Coronary artery (tissue), 2 donors: Measurements from ENCODE around the gene SLC25A15.

Experiments
- DNase-seq: peaks from one replicate; pipeline ENCODE4 v3.0.0-alpha.2; 2017; ENCODE audit warnings: low spot score
- H3K27ac ChIP-seq, 2 donors: fragments of 200-600 bp; sonication (generic); one replicate each; pipeline ENCODE4 v1.5.1; 2016 to 2019
- H3K4me3 ChIP-seq: fragments of 200-600 bp; sonication (generic); 2 replicates; pipeline ENCODE4 v1.5.1; 2016; ENCODE audit warnings: mild to moderate bottlenecking, moderate library complexity
- TF ChIP-seq, protein P1 (sequence below): fragments of 200-600 bp; sonication (generic); IDR thresholded peaks from one replicate; pipeline ENCODE4 v1.5.1; 2019; ENCODE audit warnings: antibody characterized with exemption

SLC25A15 gene

DNA sequence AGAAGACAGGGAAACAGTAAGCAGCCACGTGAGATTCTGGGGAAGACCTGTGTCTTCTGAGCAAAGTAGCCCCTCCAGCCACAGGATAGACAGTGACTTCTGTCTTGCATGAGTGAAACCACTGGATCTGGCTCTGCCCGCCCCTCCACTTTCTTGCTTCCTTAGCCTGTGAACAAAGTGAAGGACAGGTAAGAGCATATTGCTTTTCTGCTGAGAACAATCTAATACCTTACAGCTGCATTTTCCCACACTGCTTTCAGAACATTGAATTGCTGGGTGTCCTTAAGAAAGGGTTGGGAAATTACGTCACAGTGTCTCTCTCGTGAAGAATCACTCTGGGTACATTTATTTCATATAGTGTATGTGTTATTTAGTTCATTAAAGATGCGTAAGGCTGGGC, 11.1 kb downstream of the SLC25A15 start:
- TF ChIP-seq, protein P1, sequence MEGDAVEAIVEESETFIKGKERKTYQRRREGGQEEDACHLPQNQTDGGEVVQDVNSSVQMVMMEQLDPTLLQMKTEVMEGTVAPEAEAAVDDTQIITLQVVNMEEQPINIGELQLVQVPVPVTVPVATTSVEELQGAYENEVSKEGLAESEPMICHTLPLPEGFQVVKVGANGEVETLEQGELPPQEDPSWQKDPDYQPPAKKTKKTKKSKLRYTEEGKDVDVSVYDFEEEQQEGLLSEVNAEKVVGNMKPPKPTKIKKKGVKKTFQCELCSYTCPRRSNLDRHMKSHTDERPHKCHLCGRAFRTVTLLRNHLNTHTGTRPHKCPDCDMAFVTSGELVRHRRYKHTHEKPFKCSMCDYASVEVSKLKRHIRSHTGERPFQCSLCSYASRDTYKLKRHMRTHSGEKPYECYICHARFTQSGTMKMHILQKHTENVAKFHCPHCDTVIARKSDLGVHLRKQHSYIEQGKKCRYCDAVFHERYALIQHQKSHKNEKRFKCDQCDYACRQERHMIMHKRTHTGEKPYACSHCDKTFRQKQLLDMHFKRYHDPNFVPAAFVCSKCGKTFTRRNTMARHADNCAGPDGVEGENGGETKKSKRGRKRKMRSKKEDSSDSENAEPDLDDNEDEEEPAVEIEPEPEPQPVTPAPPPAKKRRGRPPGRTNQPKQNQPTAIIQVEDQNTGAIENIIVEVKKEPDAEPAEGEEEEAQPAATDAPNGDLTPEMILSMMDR, result no peak
- Histone ChIP-seq H3K4me3 (no peak overlapping the region), H3K27ac (no peak overlapping the region)
- DNase-seq, result no peak

DNA sequence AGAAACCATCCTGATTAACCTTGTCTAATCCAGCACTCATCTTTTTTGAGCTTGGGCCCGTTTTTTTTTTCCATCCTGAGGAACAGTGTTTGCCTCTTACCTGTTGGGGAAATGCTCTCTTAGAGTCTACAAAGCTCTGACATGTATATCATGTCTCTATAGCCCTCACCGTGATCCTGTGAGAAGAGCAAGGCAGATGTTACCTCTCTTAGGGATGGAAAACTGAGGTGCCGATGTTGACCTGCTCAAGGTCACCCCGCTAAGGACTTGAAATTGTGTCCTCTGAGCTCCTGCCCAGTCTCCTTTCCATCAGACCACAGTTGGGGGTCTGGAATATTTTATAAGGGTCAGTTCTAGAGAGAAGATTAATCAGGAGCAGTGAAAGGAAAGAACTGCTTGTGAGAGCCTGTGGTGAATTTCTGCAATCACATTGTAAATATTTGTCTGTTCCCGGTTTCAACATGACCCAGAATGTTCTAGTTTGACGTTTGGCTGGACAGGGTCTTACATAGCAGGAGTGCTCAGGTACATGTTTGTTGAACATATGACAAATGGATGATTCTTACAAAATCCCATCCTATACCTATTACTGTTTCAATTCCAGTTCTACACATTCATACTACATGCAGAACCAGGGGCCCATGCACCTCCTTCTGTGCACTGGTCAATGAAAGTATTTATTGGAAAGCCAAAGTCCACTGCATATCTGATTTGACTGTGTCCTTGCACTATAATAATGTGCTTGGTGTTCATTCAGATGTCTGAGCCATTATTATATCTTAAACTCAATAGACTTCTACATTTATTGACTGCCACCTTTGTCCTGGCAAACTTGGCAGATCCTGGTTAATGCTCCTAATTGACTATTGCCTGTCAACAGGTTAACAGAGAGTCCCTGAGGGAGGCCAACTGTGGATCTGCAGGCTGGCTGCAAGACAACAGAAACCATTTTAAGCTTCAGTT, 12.1 kb downstream of the SLC25A15 start:
- H3K4me3 ChIP-seq, result no peak overlapping the region
- no peak for DNase-seq
- no peak overlapping the region for H3K27ac ChIP-seq
- TF ChIP-seq, protein P1, result no peak

DNA sequence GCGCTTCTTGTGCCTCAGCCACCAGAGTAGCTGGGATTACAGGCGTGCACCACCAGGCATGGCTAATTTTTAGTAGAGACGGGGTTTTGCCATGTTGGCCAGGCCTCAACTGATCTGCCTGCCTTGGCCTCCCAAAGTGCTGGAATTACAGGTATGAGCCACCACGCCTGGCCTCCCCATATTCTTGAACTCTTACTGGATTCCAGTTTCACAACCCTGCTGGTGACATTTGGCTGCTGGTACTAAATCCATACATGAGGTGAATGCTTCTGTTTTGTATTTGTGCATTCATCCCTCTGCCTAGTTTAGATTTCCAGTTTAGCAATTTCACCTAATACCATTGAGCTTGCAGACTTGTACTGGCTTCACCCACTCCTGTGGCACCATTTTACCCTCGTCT, 13.9 kb downstream of the SLC25A15 start:
- Histone ChIP-seq H3K27ac (no peak overlapping the region), H3K4me3 (no peak overlapping the region)
- DNase-seq, result no peak
- TF ChIP-seq, protein P1, result no peak

DNA sequence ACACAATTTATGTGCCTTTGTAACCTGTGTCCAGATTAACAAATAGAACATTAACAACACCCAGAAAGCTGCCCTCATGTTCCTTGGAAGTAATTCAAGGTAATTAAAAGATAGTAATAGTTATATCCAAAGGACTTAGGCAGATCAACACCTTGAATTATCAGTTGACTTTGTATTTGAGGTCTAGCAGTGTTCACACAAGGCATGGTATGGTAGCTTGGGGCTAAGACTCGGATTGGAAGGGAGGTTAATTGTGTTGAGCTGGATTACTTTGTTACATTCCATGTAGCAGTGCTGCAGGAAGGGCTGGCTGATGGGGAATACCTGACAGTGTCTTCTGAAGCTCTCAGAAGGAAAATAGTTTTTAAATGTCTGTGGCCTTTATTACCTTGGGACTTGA, 16.8 kb downstream of the SLC25A15 start:
- no peak overlapping the region for H3K27ac ChIP-seq
- DNase-seq, result no peak
- H3K4me3 ChIP-seq, result no peak overlapping the region
- TF ChIP-seq, protein P1, result no peak

DNA sequence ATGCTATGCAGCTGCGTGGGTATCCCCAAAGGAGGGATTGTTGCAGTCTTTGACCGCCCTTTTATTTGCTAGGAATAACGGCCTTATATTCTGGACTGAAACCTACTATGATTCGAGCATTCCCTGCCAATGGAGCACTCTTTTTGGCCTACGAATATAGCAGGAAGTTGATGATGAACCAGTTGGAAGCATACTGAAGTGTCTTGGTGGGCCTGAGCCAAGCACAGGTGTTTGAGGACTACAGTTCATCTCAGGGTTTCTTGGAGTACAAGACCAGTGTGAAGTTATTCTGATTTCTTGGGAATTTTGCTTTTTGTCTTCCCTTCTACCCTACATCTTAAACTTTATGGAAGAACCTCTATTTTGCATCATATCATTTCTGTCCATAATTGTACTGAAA, 20.1 kb downstream of the SLC25A15 start:
- DNase-seq, result no peak
- TF ChIP-seq, protein P1, result no peak
- no peak overlapping the region for H3K27ac ChIP-seq
- no peak overlapping the region for H3K4me3 ChIP-seq

DNA sequence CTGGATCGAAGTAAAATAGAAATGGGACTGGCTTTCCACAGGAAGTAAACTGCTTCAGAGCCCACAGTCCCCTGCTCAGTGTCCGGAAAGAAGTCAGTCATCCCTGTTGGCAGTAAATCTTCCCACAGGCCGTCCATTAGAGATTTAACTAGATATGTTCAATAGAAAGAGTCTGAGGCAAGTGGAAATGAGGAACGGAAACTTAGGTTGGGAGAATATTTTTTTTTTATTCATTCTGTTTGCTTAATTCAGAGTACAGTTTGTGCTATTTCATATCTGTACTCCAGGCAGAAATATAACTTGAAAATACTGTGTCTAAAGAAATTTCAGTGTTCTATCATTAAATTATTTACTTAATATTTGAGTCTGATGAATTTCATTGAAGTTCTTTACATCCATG, 22.7 kb downstream of the SLC25A15 start:
- no peak for DNase-seq
- TF ChIP-seq, protein P1, result no peak
- Histone ChIP-seq H3K27ac (no peak overlapping the region), H3K4me3 (no peak overlapping the region)
